Adrenal gland (tissue), 12 donors: ENCODE measurements around the gene SH3BGRL2. TPM values are rescaled to one million over a fixed set of nuclear protein-coding genes. Genes with fewer than 3 reads are reported as not detected.
A peak's percentile ranks its signal among the peaks of the same experiment; 100 is the strongest.

Experiments used
- DNase-seq, 7 donors: peaks; one replicate each; pipeline ENCODE4 v3.0.0-alpha.2; 2019 to 2020
- H3K27ac ChIP-seq, 5 donors: fragments of 200-600 bp; sonication (generic) in 4 of 5; 1 replicate in 3 of 5; 2 replicates in 2 of 5; pipeline versions ENCODE4 v1.5.1 to v1.8.0; 2016 to 2020; ENCODE audit warnings: mild to moderate bottlenecking in 1 of 5
- H3K27me3 ChIP-seq: fragments of 200-600 bp; 2 replicates; pipeline ENCODE4 v1.8.0; 2021
- H3K36me3 ChIP-seq, 2 donors: fragments of 200-600 bp; replicated peaks in 1 of 2; 1 replicate in 1 of 2; 2 replicates in 1 of 2; pipeline versions ENCODE4 v1.5.1 to v1.8.0; 2018 to 2022
- H3K4me1 ChIP-seq, 2 donors: fragments of 200-600 bp; replicated peaks in 1 of 2; 1 replicate in 1 of 2; 2 replicates in 1 of 2; pipeline versions ENCODE4 v1.5.1 to v1.8.0; 2018 to 2021
- H3K4me3 ChIP-seq, 4 donors: fragments of 200-600 bp; sonication (generic) in 3 of 4; one replicate each; pipeline ENCODE4 v1.5.1; 2016 to 2018
- H3K9me3 ChIP-seq, 3 donors: fragments of 200-600 bp; sonication (generic) in 1 of 3; replicated peaks in 1 of 3; 1 replicate in 2 of 3; 2 replicates in 1 of 3; pipeline versions ENCODE4 v1.5.1 to v1.8.0; 2016 to 2021
- CTCF ChIP-seq, 6 experiments: fragments of 450-650 bp in 4 of 6; fragments of 200-600 bp in 2 of 6; sonication (generic) in 1 of 6; IDR thresholded peaks; 1 replicate in 5 of 6; 2 replicates in 1 of 6; pipeline versions ENCODE4 v1.5.1 to v1.8.0; 2016 to 2021; ENCODE audit warnings: antibody characterized with exemption in 6 of 6, mild to moderate bottlenecking in 2 of 6, moderate library complexity in 1 of 6
- POLR2A ChIP-seq, 2 donors: fragments of 450-650 bp; IDR thresholded peaks; one replicate each; pipeline ENCODE4 v1.6.1; 2017; ENCODE audit warnings: antibody characterized with exemption in 2 of 2, mild to moderate bottlenecking in 2 of 2, moderate library complexity in 1 of 2
- WGBS, 4 donors: extraction: QIAGEN DNeasy Blood & Tissue Kit in 2 of 4; methylation state at CpG; one replicate each; pipeline versions ENCODE4 v1.1.5 to v1.1.7; 2013 to 2017; 5-methylcytosine and 5-hydroxymethylcytosine counted together
- intact Hi-C, 2 donors: fragments of 100-400 bp; cut with DNase I; formaldehyde crosslinking; loops; one replicate each; pipeline versions ENCODE4 v1.14.1 to v1.15.0; 2022 to 2023
- polyA plus RNA-seq, 3 donors: library from polyadenylated mRNA; stranded (reverse); fragments of 200-250 nt in 2 of 3; fragments of 350-450 nt in 1 of 3; fragmentation: Illumina TruSeq in 1 of 3; extraction: RNeasy Lipid Tissue Mini Kit (QIAGEN cat#74804) in 1 of 3; gene quantifications; one replicate each; pipeline ENCODE4 v1.2.3, GENCODE V29; 2013 to 2014
- total RNA-seq, 9 donors: library from RNA; depleted of rRNA in 4 of 9; stranded (reverse); fragments of >200 nt in 4 of 9; fragments of 120-200 nt in 1 of 9; fragmentation: NEBNext Ultra II Directional in 1 of 9; extraction: Animal tissue kit (Norgen Biotek cat#: 25700) in 1 of 9; gene quantifications; one replicate each; pipeline versions ENCODE4 v1.1.0 to v1.2.4, GENCODE V29; 2013 to 2023
- donor health status: healthy with polysubstance abuse.
- donor health status: Bipolar disorder and iron deficiency.
- donor health status: DM: yes; HTN: yes; CAD: no.
- donor health status: DM: no; HTN: no; CAD: no.
- donor health status: DM: no; HTN: no; CAD: no.
- donor health status: DM: yes; HTN: yes; CAD: no.

Gene SH3BGRL2
- total and polyA plus RNA-seq, 12 donors = 3.8 to 13.3 (median 9.0) TPM

- Histone ChIP-seq H3K4me1 (peaks cover 0 to 6% of the 10 kb centered on the region in 2 donors), H3K27me3 (no peaks in the 10 kb centered on the region), H3K4me3 (no peak overlapping the region), H3K36me3 (no peaks in the 10 kb centered on the region), H3K9me3 (no peaks in the 10 kb centered on the region), H3K27ac (no peak overlapping the region)
- no peak for DNase-seq
- intact Hi-C loops = no loop called here
- 38 to 50% (median 46%) methylated on average over 2 of the region's 2 CpGs for WGBS, 4 donors
- TF ChIP-seq POLR2A (IDR thresholded peaks at IDR 0.05) (no peak), CTCF (IDR thresholded peaks at IDR 0.05) (no peak)
Measured at GRCh38 chr6:79648328-79648727, 17.2 kb downstream of the SH3BGRL2 start.

GRCh38 chr6:79649016-79649415, 17.9 kb downstream of the SH3BGRL2 start:
- Histone ChIP-seq H3K4me3 (no peak overlapping the region), H3K4me1 (peaks cover 0 to 6% of the 10 kb centered on the region in 2 donors), H3K36me3 (no peaks in the 10 kb centered on the region), H3K27ac (no peak overlapping the region), H3K27me3 (no peaks in the 10 kb centered on the region), H3K9me3 (no peaks in the 10 kb centered on the region)
- TF ChIP-seq POLR2A (IDR thresholded peaks at IDR 0.05) (no peak), CTCF (IDR thresholded peaks at IDR 0.05) (no peak)
- DNase-seq = no peak
- intact Hi-C loops = no loop called here

GRCh38 chr6:79650950-79651349, 19.8 kb downstream of the SH3BGRL2 start:
- TF ChIP-seq CTCF (IDR thresholded peaks at IDR 0.05) (no peak), POLR2A (IDR thresholded peaks at IDR 0.05) (no peak)
- peak in 3 of 7 donors; percentile 16 to 59 (median 18) for DNase-seq
- WGBS, 4 donors = 60 to 64% (median 62%) methylated on average over 3 of the region's 3 CpGs
- peaks cover 0 to 6% of the 10 kb centered on the region in 2 donors for H3K4me1 ChIP-seq
- H3K36me3 ChIP-seq = no peaks in the 10 kb centered on the region
- intact Hi-C loops = no loop called here
- H3K4me3 ChIP-seq = no peak overlapping the region
- H3K9me3 ChIP-seq = no peaks in the 10 kb centered on the region
- H3K27ac ChIP-seq = no peak overlapping the region
- no peaks in the 10 kb centered on the region for H3K27me3 ChIP-seq

- no peak overlapping the region for H3K27ac ChIP-seq
- WGBS, 4 donors = 88 to 99% (median 97%) methylated on average over 3 of the region's 3 CpGs
- no peak overlapping the region for H3K4me3 ChIP-seq
- no peaks in the 10 kb centered on the region for H3K9me3 ChIP-seq
- TF ChIP-seq POLR2A (IDR thresholded peaks at IDR 0.05) (no peak), CTCF (IDR thresholded peaks at IDR 0.05) (no peak)
- DNase-seq = no peak
- H3K36me3 ChIP-seq = no peaks in the 10 kb centered on the region
- no peaks in the 10 kb centered on the region for H3K27me3 ChIP-seq
- no peaks in the 10 kb centered on the region for H3K4me1 ChIP-seq
- intact Hi-C loops = no loop called here
Measured at GRCh38 chr6:79656134-79656533, 25.0 kb downstream of the SH3BGRL2 start.
